Measurements from ENCODE around the gene ATP2A1. TPM values are rescaled to one million over a fixed set of nuclear protein-coding genes. Genes with fewer than 3 reads are reported as not detected.

Gene ATP2A1
- polyA plus RNA-seq, 1 donor (not counting 4 experiments of a cell fraction or from before 2014, with no cell fraction given) = 0.12 TPM

GRCh38 chr16:28899882-28900590 is 21.7 kb downstream of the ATP2A1 start:
- Histone ChIP-seq H3K9ac (ENCODE audit: control insufficient read depth, extremely low read depth, insufficient read depth, low read length) (no peak overlapping the region), H3K4me2 (ENCODE audit: control insufficient read depth, extremely low read depth, insufficient read depth, low read depth, low read length) (no peak overlapping the region), H3K9me3 (ENCODE audit: control insufficient read depth, low read depth, low read length) (no peaks in the 10 kb centered on the region), H3K9me1 (ENCODE audit: control insufficient read depth, extremely low read depth, insufficient read depth, low read length) (no peaks in the 10 kb centered on the region), H3K4me1 (ENCODE audit: control insufficient read depth, extremely low read depth, insufficient read depth, low read length) (peaks cover 5% of the 10 kb centered on the region), H4K20me1 (ENCODE audit: control insufficient read depth, extremely low read depth, insufficient read depth, low read length) (no peaks in the 10 kb centered on the region), H3K27ac (ENCODE audit: control insufficient read depth, insufficient read depth, low read length) (no peak overlapping the region), H3K79me2 (ENCODE audit: control insufficient read depth, insufficient read depth, low read length) (no peaks in the 10 kb centered on the region), H3K36me3 (ENCODE audit: control insufficient read depth in 2 of 2, extremely low read depth in 1 of 2, insufficient read depth in 2 of 2, low read length in 2 of 2) (peaks cover 0 to 3% of the 10 kb centered on the region in 2 experiments), H3K27me3 (ENCODE audit: control insufficient read depth, extremely low read depth, insufficient read depth, low read length) (no peaks in the 10 kb centered on the region), H2AFZ (ENCODE audit: control insufficient read depth, low read length) (no peak overlapping the region), H3K4me3 (ENCODE audit: control insufficient read depth in 2 of 3, extremely low read depth in 1 of 3, insufficient read depth in 2 of 3, low read depth in 1 of 3, low read length in 3 of 3) (no peak overlapping the region)
- dilution Hi-C loops (cut with MboI; ENCODE audit: extremely low pct_ligation_motif_present, low sequenced_read_pairs) = no loop called here
- DNase-seq (ENCODE audit: low read depth, low spot score) = no peak
- TF ChIP-seq EZH2 (IDR thresholded peaks at IDR 0.05; ENCODE audit: low read length) (no peak), CTCF (optimal IDR thresholded peaks at IDR 0.05 in 1 of 3, IDR thresholded peaks at IDR 0.05 in 1 of 3, conservative IDR thresholded peaks at IDR 0.05 in 1 of 3; ENCODE audit: extremely low read depth in 1 of 3, insufficient read depth in 2 of 3, low read length in 3 of 3) (no peak)
- no peak for FAIRE-seq

GRCh38 chr16:28900601-28901000 is 22.3 kb downstream of the ATP2A1 start:
- Histone ChIP-seq H3K4me1 (ENCODE audit: control insufficient read depth, extremely low read depth, insufficient read depth, low read length) (peaks cover 5% of the 10 kb centered on the region), H3K4me2 (ENCODE audit: control insufficient read depth, extremely low read depth, insufficient read depth, low read depth, low read length) (no peak overlapping the region), H2AFZ (ENCODE audit: control insufficient read depth, low read length) (no peak overlapping the region), H3K79me2 (ENCODE audit: control insufficient read depth, insufficient read depth, low read length) (no peaks in the 10 kb centered on the region), H3K36me3 (ENCODE audit: control insufficient read depth in 2 of 2, extremely low read depth in 1 of 2, insufficient read depth in 2 of 2, low read length in 2 of 2) (peaks cover 0 to 6% of the 10 kb centered on the region in 2 experiments), H4K20me1 (ENCODE audit: control insufficient read depth, extremely low read depth, insufficient read depth, low read length) (no peaks in the 10 kb centered on the region), H3K9me3 (ENCODE audit: control insufficient read depth, low read depth, low read length) (no peaks in the 10 kb centered on the region), H3K9ac (ENCODE audit: control insufficient read depth, extremely low read depth, insufficient read depth, low read length) (no peak overlapping the region), H3K27ac (ENCODE audit: control insufficient read depth, insufficient read depth, low read length) (no peak overlapping the region), H3K27me3 (ENCODE audit: control insufficient read depth, extremely low read depth, insufficient read depth, low read length) (no peaks in the 10 kb centered on the region), H3K4me3 (ENCODE audit: control insufficient read depth in 2 of 3, extremely low read depth in 1 of 3, insufficient read depth in 2 of 3, low read depth in 1 of 3, low read length in 3 of 3) (no peak overlapping the region), H3K9me1 (ENCODE audit: control insufficient read depth, extremely low read depth, insufficient read depth, low read length) (no peaks in the 10 kb centered on the region)
- dilution Hi-C loops (cut with MboI; ENCODE audit: extremely low pct_ligation_motif_present, low sequenced_read_pairs) = no loop called here
- DNase-seq (ENCODE audit: low read depth, low spot score) (no peak), FAIRE-seq (no peak)
- TF ChIP-seq EZH2 (IDR thresholded peaks at IDR 0.05; ENCODE audit: low read length) (no peak), CTCF (optimal IDR thresholded peaks at IDR 0.05 in 1 of 3, IDR thresholded peaks at IDR 0.05 in 1 of 3, conservative IDR thresholded peaks at IDR 0.05 in 1 of 3; ENCODE audit: extremely low read depth in 1 of 3, insufficient read depth in 2 of 3, low read length in 3 of 3) (no peak)
